Amniotic epithelial cell (primary cell): Measurements from ENCODE around the gene NAPG.
A peak's percentile ranks its signal among the peaks of the same experiment; 100 is the strongest.
"Not testable (repeated sequence)": the region's sequence is repeated elsewhere in the genome, so short reads cannot be mapped to it uniquely, and the experiment has no call there.

Source experiments
- DNase-seq: peaks from one replicate; pipeline ENCODE4 v3.0.0-alpha.2; 2010; ENCODE audit warnings: low read depth

Gene NAPG

DNA sequence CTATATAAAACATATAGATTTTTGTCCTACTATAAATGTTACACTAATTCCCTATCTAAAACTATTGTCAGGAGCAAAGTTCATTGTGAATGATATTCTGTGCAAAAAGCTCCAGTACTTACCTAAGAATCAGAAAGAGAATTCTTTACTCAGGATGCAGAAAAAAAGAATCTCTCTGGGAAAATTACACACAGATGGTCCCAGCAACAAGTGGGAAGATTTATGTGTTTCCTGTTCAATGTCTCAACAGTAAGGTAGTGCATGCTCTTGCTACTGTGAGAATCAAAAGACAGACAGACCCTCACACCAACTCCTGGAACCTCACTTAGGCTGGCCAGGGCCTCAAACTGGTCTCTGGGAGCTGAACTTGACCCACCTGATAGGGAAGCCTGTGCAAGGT lies 11.2 kb upstream of the NAPG start:
- peak; percentile 64 for DNase-seq

DNA sequence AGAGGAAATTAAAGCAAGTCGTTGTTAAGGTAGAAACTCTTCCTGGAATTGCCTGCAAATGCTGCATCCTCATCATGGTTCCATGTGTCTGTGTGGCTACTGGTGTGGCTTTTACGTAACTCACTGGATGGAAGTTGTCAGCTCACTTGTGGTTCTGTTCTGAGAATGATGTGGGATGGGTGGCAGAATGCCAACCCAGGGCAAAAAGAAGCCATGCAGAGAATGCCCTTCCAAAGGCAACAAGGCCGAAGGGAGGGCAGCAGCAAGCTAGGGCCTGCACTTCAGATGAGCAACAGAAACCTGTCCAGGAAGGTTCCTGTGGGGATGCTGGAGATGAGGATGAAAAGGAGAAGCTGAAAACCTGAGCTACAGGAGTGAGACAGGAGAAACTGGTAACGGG lies 10.4 kb upstream of the NAPG start:
- no peak for DNase-seq

DNA sequence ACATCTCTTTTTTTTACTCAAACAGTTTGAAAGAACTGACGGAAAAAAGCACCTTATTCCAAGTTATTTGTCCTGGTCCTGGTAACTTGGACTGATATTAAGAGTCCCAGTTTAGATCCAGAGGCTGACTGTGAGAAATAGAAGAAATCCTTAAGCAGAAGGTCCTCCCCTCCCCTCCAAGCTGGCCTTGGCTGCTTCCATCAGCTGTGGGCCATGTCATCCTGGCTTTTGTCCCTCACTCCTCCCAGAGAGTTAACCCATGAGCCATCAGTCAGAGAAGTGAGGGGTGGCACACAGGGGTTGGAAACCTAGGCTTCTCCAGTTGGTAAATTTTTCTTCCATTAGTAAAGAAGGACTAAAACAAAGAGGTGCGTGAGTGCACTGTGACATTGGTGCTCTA lies 9.7 kb upstream of the NAPG start:
- DNase-seq, result no peak

DNA sequence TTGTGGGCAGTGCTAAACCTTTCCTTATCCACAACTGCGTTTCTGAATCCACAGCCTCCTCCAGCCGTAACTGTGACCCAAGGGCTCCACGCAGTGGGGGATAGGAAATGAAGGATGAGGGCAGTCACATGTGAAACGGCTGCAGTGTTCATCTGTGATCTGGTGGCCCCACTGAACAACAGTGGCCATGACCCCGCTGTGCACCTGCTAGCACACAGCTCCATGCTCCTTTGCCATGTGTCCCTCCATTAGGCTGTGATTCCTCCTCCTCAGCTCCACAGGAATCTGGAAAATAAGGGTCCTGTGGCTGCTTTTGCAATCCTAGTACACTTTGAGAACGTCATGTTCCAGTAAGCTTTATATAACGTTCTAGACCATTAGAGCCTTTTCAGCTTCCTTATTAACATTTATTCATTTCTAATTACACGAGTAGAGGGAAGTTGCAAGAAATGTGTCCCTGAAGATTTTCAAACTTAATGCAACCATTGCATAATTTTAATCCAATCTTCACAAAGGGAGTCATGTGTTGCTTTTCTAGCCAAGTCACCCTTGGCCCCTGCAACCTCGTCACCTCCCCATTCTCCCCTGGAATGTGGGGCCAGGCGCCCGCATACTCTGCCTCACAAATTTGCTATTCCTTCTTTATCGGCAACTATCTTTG lies 7.1 kb upstream of the NAPG start:
- peak; percentile 71 for DNase-seq

DNA sequence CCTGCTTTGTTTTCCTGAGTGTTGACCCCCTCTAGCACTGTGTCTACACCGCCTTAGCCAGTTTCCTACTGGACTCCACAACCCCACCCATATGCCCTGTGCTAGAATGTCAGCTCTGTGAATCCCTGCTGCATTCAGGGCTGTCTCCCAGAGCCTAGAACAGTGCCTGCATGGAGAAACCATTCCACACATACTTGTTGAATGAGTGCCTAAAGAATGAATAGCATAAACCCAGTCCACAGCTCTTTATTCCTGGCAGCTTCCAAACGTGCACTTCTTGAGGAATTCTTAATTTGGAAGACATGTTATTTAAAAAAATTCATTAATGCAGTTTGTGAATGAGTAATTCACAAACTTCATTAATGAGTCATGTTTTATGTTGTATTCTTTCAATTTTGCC lies 6.5 kb upstream of the NAPG start:
- peak; percentile 29 for DNase-seq

DNA sequence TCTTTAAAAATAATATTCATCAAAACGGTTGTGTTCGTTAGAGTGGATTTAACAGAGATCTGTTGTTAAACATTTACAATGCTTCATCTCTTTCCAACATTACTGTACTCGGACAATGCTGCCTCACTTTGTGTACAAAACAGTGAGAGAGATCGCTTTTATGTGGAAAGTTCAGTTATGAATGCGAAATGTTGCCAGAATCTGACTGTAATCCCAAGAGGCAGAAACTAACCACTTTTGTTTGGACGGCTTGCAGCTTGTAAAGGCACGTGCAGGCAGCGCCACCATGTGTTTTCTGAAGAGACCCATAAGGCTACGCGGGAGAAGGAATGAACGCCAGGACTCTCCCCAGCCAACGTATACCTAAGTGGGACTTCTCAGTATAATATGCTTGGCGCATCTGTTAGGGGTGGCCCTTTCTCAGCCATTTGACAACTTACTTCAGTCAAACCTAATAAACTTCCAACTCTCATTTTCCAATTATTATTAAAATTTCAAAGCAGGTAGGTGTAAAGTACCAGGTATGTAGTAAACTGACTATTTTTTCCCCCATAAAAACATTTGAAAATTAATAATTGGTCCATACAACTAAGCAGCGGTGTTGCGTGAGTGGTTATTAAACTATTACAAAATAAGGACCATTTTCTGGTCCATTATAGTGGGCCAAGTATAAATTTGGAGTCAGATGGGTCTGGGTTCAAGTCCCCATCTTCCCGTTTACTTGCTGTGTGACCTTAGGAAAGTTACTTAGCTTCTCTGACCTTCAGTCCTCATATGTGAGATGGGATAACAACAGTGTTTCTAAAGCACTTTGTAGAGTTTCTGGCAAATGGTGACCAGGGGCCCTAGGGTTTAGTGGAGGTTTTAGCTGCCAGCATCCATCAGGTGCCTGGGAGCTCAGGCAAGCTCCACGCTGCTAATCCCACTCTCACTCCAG lies 5.6 kb upstream of the NAPG start:
- peak; percentile 95 for DNase-seq

DNA sequence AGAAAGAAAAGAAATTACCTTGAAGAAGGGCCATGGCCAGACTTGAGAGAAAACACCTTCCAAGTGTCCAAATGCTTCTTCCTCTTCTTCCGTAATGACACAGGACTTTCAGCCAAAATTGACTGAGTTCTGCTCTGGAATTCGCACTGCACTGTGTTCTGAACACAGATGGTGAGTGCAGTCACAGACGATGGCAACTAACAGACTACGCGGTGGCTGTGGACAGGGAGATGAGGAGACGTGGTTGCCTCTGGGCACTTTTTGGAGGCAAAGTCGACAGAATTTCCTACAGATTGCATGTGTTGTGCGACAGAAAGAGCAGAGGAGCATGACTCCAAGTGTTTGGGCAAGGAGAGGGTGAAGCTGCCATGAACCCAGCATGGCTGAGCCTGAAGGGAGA lies 4.3 kb upstream of the NAPG start:
- no peak for DNase-seq

DNA sequence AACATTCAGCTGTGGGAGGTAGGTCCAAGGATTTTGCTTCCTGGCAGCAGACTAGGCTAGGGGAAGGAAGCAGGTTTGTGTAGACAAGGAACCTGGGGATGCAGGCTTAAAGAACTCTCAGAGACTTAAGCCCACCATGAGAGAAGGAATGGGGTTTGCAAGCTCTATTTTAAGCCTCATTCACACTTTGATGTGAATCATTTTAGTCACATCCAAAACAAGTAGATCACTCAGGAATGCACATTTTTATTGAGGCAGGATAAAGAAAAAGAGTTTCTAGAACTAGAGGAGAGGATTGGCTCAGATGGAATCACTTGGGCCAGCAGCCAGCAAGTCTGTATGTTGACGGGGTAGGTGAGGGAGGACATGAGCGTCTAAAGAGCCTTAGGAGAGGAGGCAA lies 3.3 kb upstream of the NAPG start:
- no peak for DNase-seq

DNA sequence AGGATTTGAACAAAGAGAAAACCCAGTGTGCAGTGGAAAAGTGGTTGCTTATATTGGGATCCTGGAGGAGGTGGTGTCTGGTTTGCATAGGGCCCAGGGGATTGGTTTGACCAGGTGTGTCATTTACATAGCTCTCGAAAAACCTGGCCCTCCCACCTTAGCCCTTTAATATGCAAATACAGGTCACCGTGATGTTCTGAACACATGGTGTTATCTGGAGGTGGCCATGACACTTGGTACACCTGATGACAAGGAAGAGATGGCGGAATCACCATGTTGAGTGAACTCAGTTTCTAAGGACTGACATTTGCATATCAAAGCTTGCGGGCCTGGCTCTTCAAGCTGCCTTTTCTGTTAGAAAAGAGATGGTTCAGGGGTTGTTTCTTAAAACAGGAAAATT lies 2.3 kb upstream of the NAPG start:
- no peak for DNase-seq

DNA sequence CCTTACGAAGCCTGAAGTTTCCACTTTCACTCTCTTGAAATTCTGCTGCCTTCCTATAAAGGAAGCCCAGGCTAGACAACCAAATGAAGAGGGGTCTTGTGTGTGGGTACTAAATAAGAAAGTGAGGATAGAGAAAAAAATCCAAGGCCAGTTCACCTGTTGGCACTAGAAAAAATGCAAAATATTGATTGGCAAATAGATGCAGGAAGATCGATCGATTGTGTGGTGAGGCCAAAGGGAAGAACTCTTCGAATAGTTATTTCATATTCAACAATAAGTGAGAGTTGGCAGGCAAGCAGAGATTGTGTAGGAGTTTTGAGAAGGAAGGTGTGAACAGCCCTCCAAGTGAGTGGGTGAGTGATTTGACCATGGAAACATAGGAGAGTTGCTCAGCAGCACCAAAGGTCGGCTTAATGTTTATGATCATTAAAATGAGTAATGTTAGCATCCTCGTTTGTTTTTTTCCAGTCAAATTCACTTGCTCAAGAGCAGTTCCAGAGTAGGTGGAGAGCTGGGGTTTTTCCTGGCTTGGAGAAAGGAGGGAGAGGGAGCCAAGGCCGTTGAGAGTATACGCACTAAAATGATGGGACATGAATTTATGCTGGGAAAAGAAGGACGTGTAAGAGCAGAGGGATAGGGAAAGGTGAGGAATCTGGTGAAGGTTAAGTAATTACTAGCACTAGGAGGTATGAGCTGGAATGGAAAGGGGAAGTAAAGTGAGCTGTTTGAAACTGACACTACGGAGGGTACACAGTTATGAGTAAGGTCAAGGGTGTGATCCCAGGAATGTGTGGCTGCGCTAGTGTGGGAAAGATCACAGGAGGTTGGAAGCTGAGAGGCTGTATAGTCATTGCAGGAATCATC lies 1.1 kb upstream of the NAPG start:
- DNase-seq, result peak; percentile 86

DNA sequence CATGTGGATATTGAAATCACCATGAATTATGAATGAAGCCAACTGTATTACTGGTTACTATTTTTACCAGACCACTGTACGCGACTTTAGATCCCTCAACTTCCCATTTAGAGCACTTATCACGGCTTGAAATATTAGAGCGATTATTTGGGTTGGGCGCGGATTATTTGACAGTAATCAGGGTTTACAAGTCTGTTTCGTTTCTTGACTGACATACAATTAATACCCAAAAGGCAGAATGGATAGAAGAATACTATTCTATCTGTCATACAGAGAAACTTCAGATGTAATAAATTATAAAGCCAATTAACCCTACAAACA lies 496 bp upstream of the NAPG start:
- no peak for DNase-seq

DNA sequence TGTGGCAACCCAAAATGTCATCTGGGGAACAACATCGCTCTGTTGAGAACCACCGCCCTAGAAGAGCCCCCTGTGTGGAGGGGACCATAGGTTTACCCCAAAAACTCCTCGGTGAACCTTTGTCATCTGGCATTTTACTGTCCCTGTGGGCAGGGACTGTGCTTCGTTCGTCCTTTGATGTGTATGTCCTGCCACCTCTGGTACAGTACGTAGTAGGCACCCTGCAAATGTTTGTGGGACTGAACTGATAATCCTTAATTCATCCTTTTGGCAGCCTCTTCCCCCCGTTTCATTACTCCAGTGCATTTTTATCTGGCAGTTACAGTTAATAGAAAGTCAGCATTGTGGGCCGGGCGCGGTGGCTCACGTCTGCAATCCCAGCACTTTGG lies 728 bp downstream of the NAPG start:
- no peak for DNase-seq

DNA sequence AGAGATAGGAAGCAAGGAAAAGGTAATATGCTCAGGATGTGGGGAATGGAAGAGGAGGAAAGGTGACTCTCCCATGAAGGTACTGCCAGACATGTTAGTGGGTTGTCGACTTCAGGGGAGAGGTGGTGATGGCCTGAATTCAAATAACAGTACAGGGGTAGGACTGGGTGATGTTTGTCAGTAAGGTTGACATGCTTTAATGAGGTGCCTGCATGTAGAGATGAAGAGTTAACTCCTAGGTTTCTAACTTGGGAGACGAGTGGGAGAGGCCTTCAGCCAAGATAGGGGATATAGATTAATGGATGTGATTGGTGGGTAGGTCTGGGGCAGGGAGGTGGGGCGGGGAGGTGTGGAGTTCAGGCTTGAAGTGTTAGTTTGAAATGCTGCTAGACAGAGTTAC lies 2.6 kb downstream of the NAPG start:
- no peak for DNase-seq

DNA sequence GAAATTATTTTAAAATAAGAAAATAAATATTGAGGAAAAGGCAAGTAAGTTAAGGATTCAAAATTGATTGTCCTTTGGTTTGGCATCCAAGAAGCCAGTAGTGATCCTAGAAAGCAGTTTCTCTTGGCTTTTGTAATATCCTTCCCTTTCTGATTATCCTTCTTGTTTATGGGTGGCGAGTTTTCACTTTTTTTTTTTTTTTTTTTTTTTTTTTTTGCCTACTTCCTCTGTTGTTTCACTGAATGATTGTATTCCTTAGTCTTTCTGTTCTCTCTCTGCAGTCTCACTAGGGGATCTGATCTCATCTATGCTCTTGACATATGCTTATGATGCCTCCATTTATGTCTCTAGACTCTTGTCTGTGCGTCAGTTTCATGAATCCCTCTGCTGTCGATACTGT lies 4.2 kb downstream of the NAPG start:
- no peak for DNase-seq

DNA sequence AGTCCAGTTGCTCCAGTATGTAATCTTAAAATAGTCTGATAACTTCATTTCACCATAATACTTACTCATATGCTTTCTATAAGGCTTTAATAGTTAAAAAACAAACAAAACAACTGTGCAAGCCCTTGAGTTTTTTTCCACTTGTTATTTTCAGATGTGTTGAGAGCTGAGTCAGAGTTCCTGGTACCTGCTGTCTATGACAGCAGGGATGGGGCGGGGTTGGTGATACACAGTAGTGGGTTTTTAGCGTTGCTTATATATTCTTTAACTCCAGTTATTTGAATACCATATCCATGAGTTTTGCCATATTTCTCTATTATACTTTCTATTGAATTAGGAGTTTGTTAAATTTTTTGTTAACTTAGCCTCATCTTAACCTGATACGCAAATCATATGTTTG lies 5.0 kb downstream of the NAPG start:
- DNase-seq, result peak; percentile 34

DNA sequence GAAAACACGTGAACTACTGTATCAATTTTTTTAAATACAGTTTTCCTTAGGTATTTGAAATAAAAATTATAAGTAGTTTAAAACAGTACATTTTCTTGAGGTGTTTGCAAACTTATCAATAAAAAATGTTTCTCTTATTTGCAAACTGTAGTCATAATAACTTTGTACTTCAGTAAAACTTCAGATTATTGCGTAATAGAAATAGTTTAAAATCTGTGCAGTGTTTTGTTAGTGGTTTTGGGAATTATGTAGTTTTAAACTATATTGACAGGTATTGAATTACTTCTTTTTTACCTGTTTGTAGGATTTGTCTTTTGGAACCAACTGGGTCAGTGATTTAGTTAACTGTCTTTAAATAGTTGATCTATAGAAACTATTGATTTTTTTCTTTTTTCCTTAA lies 7.3 kb downstream of the NAPG start:
- DNase-seq, result no peak

DNA sequence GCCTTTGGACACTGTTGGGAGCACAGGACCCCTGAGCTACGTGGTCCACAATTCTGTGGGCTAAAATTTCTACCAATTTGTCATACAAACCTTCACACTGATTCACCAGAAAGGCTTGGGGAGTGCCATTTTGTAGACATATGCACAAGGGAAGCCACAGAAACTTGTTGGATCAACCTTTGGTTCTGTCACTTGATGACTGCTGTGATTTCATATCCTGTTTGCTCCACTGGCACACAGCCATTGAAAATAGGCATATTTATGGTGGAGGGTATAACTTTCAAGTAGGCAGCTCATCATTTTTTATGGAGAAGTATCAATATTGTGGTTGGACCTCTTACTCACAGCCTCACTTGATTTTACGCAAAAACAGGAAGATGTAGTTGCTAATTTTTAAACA lies 10.5 kb downstream of the NAPG start:
- no peak for DNase-seq

DNA sequence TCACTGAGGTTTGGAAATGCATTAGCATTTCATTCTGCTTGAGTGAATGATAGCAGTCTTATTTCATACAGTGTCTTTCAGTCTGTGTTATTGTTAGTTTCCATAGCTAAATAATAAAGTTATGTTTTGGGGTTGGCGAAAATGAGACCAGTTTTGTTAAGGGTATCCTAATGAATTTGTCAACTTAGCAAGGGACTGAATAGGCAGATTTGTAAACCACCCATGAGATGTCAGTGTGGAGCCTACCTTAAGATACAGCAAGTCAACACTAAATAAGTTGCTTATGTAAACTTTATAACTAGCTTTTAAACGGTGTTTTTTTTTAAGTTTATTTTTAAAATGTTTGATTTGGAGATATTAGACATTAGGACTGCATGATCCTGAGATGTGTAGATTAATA lies 11.9 kb downstream of the NAPG start:
- no peak for DNase-seq

DNA sequence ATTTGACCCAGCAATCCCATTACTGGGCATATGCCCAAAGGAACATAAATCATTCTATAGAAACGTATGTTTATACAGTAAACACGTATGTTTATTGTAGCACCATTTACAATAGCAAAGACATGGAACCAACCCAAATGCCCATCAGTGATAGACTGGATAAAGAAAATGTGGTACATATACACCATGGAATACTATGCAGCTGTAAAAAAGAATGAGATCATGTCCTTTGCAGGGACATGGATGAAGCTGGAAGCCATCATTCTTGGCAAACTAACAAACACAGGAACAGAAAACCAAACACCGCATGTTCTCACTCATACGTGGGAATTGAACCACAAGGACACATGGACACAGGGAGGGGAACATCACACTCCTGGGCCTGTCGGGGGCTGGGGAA lies 13.3 kb downstream of the NAPG start:
- not testable (repeated sequence) for DNase-seq

DNA sequence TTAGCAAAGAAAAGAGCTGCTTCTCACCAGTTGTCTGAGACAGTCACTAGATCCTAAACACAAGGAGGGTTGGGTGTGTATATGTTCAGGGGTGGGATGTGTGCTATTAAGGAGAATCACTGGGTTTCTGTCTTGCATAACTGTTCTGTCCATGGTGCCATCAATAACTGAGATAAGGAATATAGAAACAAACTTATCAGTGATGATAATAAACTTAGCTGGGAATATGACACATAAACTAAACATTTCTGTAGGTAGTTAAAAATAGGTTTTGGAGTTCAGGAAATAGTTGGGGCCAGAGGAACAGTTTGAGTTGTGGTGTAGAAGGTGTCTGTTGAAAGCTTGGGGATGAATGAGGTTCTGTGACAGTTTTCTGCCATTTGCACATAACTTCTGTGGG lies 17.4 kb downstream of the NAPG start:
- peak; percentile 75 for DNase-seq

DNA sequence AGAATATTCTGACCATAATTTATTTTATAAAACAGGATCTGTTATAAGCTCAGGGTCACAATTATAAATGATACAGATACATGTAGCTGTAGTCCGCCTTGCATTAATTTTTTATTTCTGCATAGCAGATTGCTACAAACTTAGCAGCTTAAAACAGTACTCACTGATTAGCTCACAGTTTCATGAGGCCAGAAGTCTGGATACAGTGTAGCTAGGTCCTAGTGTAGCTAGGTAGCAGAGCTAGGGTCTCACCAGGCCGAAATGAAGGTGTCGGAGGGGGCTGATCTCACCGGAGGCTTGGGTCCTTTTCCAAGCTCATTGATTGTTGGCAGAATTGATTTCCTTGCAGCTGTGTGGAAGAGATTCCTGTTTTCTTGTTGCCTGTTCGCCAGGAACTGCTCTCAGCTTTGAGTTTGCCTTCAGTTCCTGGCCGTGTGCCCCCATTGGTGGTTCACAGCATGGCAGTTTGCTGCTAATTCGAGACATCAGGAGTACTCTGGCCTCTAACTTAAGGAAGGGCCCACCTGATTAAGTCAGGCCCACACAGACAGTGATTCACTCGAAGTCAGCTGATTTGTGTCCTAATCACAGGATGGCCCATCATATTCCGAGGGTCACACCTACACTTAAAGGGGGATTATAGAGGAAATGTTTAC lies 18.4 kb downstream of the NAPG start:
- no peak for DNase-seq

DNA sequence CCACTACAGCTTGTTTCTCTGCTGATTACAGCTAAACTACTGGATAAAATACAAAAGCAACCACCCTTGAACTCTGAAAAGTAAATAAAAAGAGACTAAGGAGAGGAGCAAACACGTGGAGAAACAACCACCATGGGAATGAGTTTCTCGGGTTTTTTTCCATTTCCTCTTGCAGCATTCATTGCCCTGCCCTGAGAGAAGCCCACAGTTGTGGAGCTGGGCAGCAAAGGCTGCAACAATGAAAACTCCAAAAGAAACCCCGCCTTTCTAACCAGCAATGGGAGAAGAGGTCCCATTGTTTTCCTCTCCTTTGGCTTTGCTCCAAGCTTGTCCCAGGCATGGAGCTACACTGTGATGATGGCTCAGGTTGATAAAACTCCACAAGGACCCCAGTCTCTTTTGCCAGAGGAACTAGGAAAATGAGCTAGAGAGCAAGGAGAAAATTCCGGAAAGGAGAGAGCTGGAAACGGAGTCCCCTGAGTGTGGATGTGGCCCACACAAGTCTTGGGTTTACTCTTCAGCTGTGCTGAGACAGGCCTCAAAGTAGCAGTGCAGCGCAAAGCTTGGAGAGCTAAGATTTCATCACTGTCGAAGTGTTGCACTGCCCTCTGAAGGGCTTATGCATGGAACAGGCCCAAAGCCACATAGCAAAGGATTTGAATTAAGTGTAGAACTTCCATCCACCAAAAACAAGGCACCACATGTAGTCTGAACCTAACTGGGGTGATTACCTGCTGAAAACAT lies 20.9 kb downstream of the NAPG start:
- DNase-seq, result peak; percentile 57
